HG02642 (cell line): Measurements from ENCODE around the gene ATP2A3.
"Not testable (repeated sequence)": the region's sequence is repeated elsewhere in the genome, so short reads cannot be mapped to it uniquely, and the experiment has no call there.

Source experiments
- ATAC-seq: cut with Tn5 transposase; IDR thresholded peaks from one replicate; pipeline ENCODE4 v1.9.1; 2021; ENCODE audit warnings: mild to moderate bottlenecking; ENCODE audit not compliant: unreplicated experiment, poor library complexity

ATP2A3 gene

DNA sequence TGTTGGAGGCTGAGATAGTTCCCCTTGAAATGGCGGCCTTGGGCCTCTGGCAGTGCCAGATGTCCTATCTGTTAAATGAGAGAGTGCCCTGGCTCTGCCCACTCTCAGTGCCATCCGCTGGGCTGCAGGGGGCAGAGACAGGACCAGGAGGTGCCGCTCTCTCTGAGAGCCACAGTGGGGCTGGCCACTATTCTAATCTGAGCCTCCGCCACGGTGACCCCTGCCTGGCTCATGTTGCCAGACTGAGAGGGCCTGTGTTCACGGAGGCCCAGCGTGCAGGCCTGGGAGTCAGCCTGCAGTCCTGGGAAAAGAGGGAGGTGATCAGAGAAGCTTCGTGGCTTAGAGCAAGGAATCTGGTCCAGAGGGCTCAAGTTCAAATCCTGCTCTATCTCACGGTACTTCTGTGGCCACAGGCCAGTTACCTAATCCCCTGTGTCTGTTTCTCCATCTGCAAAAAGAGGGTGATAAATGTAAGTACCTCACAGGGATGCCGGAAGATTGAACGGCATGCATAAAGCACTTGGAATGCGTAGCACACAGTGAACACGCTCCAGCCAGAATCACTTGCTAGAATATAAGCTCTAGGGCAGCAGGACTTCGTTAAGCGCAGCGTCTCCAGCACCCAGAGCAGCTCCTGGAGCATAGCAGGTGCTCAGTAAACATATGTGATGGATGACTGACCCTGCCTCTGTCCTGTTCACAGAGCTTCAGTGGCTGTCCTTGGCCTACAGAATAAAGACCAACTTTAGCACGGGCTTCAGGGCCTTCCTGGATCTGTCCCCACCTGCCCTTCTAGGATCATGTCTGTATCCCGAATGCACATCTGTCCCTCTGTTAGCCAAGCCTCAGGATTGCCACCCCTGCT lies 6.3 kb downstream of the ATP2A3 start:
- no peak for ATAC-seq

DNA sequence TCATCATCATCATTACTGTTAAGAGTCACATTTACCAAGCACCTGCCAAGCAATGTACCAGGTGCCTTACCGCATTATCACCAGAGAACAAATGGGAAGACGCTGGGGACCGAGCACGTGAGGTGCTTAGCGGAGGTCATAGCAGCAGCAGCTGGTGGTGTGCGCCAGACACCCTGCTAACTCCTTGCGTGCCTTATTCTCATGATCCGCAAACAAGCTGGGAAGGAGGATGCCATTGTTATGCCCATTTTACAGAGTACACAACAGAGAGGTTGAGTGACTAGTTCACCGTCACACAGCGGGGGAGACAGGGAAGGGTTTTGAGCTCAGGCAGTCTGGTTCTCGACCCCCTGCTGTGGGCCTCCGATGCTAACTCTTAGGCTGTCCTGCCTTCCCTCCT lies 7.3 kb downstream of the ATP2A3 start:
- ATAC-seq, result no peak

DNA sequence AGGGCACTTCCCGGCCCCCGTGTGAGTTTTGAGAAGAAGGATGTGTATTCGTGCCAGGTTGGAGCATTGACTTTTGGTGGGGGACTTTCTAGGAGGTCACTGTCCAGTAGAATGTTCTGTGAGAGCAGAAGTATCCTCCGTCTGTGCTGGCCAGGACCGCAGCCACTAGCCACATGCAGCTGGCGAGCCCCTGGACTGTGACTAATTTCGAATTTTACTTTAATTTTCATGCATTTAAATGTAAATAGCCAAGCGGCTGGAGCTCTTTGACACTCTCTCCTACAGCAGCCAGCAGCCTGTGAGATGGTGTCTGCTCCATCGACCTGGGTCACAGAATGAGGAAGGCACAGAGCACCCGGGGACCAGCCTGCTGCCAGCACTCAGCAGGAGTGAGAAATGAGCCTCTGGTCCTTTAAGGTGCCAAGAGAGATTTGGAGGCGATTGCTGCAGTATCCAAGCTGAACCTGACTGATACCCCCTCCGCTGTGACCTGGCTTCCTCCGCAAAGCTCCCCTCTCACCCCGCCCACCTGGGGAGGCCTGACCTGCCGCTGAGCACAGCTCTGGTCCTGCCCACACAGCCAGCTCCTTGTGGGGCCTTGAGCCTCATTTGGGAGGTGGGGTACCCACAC lies 7.8 kb downstream of the ATP2A3 start:
- no peak for ATAC-seq

DNA sequence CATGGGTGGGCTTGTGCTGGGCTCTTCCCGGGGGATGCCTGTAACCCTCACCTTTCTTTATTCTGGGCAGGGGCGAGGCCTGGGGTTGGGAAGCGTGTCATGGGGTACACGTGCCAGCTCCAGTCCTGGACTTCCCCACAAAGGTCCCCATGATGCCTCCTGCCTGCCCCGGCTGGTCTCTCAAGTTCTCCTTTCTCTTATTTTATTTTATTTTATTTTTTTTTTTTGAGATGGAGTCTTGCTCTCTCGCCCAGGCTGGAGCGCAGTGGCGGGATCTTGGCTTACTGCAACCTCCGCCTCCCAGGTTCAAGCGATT lies 8.6 kb downstream of the ATP2A3 start:
- ATAC-seq, result no peak

DNA sequence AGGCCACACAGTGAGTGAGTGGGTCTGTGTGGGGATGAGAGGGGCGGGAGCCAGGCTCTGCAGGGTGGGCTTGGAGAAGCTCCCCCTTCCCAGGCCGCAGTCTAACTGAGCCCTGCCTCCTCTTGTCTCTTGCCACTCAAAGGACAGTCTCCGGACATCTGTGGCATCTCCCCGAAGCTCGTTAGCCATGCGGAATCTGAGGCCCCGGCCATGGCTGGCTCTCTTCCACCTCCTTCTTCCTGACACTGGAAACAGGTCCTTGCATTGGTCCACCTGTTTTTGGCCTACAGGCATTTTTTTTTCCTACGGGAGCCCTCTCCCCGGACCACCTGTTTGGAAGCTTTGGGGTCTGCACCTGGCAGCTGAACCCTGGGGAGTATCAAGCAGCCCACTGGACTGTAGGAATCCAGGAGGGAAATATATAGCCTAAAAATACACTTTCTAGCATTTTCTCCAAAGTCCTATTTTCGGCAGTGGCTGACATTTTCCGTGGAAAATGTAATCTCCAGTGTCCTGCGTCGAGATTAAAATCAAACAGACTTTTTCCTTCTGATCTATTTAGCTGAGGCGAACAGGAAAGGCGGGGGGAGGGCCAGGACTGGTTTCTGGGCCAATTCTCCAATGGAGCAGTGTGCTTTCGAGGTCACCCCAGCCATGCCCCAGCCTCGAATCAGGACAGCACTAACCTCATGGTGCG lies 9.1 kb downstream of the ATP2A3 start:
- no peak for ATAC-seq

DNA sequence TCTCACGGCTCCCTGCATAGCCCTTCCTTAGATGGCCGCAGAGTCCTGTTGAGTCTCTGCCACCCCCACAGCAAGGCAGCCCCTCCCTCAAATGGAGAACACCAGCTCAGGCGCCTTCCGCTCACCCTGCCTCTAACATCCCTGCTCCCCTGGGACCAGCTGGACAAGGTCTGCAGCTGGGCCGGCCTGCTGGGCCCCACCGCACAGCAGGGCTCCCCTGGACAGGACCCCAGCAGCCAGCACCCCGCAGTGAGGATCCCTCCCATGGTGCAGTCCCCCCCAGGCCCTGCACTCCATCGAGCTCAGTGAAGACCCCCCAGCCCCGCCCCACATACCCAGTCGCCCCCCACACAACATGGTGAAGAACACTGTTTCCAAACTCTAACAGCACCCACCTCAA lies 10.2 kb downstream of the ATP2A3 start:
- ATAC-seq, result no peak

DNA sequence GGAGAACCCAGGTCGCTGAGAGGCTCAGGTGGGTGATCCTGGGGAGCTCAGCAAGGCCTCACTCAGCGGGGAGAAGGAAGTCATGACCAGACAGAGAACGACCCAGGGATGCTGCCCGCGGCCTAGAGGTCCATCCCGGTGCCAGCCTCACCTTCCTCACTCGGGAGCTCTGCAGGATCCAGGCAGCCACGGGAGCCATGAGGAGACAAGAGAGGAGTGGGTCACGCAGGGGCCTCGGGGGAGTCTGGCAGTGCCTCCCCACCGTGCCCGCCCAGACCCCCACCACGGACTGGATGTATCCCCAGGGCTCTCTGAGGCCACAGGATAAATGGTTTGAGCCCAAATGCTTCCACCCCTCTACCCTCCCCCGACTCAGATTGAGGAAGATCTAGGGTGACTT lies 10.7 kb downstream of the ATP2A3 start:
- no peak for ATAC-seq

DNA sequence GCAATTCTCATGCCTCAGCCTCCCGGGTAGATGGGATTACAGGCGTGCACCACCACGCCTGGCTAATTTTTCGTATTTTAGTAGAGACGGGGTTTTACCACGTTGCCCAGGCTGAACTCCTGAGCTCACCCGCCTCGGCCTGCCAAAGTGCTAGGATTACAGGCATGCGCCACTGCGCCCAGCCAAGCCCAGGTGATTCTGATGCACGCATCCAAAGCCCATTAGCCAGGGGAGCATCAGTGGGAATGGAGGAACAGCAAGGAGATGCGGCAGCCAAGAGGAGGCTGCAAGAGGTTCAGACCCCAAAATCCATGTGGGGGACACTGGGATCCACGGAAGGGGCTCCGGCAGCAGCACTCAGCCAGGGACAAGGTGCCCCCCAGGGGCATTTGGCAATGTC lies 12.1 kb downstream of the ATP2A3 start:
- ATAC-seq, result no peak

DNA sequence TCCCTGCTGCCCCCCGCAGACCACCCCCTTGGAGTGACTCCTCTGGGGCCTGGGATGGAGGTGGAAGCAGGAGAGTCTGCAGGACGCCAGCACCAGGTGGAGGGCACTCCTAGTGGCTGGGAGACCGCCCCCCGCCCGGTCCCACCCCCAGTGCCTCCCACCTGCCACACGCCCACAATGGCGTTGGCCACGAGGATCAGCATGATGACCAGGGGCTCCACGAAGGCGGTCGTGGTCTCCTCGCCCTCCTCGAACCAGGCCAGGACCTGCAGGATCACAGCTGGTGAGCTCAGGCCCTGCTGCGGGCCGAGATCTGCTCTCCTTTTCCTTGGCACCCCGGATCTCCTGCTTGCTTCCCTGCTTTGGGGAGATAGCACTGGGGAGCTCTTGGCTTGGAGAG lies 12.8 kb downstream of the ATP2A3 start:
- no peak for ATAC-seq

DNA sequence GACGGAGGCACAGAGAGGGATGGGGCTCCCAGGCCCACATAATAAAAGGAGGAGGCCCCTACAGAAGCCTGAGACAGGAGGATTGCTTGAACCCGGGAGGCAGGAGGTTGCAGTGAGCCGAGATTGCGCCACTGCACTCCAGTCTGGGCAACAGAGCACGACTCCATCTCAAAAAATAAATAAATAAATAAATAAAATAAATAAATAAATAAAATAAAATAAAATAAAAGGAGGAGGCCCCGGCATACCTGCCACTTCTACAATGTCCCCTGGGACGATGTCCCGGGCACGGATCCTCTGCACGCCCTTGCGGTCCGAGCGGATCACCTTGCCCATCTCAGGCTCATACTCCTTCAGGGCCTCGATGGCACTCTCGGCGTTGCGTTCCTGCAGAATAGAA lies 13.2 kb downstream of the ATP2A3 start:
- ATAC-seq, result no peak

DNA sequence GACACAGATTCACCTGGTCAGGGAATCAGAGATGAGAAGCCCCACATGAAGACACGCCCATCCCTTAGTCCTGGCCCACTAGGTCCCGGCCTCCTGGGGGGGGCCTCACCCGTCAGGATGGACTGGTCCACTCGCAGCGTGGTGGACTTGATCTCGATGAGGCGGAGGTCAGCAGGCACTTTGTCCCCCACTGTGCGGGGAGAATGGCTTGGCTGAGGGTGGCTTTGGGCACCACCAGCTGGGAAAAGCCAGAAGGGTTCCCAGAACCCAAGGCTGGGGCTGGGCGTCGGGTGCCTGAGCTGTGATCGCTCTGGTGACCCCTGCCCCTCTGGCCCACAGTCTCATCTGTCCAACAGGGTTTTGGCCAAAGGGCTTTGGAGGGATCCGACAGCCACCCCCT lies 13.7 kb downstream of the ATP2A3 start:
- ATAC-seq, result no peak

DNA sequence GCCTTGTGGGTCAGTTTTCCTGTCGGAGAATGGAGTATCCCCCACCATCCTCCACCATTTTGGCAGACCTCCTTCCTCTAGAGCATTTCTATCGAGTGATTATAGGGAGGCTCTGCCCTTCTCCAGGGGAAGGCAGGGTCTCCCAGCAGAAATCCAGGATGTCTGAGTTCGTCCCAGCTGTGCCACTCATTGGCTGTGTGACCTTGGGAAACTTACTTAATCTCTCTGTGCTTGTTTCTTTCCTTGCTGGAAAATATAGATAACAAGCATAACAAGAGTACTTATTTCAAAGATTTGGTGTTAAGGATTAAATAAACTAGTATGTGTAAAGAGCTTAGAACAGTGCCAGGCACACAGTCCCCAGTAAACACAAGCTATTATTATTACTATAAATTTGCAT lies 14.8 kb downstream of the ATP2A3 start:
- ATAC-seq, result no peak

DNA sequence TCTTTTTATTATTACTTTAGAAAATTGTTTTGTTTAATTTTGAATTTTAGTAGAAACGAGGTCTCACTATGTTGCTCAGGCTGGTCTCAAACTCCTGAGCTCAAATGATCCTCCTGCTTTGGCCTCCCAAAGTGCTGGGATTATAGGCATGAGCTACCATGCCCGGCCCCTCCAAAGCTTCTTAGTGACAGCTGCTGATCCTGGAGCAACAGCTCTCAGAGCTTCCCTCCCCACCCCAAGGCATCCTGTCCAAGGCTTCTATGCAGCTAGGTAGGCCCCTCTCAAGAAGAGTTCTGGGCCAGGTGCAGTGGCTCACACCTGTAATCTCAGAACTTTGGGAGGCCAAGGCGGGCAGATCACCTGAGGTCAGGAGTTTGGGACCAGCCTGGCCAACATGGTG lies 15.7 kb downstream of the ATP2A3 start:
- ATAC-seq, result not testable (repeated sequence)

DNA sequence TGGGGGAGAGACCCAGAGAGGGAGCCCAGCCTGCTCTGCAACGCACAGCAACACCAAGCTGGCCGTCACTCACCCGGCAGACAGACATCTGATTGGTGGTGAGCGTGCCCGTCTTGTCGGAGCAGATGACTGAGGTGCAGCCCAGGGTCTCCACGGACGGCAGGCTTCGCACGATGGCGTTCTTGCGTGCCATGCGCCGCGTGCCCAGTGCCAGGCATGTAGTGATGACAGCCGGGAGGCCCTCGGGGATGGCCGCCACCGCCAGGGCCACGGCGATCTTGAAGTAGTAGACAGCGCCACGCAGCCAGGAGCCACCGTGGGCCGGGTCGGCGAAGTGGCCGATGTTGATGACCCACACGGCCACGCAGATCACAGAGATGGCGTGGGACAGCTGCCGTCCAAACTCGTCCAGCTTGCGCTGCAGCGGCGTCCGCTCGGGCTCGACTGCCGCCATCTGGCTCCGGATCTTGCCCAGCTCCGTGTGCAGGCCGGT lies 16.9 kb downstream of the ATP2A3 start:
- ATAC-seq, result no peak

DNA sequence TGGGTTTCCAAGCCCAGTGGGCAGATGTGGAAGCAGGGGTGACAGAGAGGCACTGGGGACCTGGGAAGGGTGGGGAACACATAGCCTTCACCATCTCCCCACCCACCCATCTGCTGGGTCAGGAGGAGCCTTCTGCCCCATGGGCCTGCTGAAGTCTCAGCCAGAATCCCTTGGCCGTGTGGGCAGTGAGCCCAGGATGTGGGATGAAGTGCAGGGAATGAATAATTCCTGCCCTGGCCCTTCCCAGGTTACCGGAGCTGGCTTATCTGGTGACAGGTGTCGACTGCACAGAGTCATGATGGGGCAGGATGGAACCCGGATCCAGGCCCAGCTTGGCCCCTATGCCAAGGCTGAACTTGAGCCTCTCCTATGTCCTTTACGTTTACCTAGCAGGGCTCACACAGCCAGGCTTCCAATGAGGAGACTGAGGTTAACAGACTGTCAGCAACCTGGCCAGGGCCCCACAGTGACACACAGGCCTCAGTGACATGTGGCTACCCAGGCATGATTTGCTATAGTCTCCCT lies 17.5 kb downstream of the ATP2A3 start:
- ATAC-seq, result no peak

DNA sequence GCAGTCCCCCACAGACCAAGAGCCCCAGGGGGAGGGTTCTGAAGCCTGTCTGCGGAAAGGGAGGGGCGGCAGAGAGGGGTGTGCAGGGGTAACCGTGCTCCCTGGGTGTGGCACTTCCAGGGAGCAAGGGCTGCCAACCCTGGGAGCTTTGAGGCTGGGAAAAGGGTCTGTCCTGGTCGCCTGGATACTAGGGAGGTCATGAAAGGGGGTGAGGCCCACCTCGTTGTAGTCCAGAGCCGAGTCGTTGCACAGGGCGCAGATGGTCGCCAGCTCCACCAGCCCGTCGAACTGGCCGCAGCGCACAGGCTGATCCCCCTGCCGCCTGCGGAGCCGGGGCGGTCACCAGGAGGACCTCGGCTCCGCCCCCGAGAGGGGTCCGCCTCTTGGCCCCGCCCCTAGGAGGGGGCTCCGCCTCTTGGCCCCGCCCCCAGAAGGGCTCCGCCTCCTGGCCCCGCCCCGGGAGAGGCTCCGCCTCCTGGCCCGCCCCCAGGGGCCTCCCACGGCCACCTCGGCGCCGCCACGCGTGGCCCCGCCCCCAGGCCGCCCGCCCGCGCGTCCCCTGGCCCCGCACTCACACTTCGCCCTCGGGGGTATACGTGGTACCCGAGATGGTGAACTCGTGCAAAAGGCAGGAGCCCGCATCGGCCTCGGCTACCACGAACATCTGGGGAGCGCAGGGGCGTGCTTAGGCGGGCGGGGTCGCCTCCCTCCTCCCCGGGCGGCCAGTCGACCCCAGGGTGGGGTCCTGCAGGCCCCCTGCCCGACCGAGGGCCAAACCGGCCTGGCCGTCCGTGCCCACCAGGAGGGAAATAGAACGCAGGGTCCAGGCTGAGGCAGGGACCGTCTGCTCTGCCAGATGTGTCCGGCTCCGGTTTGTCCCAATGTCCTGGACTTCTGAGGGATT lies 19.5 kb downstream of the ATP2A3 start:
- ATAC-seq, result no peak

DNA sequence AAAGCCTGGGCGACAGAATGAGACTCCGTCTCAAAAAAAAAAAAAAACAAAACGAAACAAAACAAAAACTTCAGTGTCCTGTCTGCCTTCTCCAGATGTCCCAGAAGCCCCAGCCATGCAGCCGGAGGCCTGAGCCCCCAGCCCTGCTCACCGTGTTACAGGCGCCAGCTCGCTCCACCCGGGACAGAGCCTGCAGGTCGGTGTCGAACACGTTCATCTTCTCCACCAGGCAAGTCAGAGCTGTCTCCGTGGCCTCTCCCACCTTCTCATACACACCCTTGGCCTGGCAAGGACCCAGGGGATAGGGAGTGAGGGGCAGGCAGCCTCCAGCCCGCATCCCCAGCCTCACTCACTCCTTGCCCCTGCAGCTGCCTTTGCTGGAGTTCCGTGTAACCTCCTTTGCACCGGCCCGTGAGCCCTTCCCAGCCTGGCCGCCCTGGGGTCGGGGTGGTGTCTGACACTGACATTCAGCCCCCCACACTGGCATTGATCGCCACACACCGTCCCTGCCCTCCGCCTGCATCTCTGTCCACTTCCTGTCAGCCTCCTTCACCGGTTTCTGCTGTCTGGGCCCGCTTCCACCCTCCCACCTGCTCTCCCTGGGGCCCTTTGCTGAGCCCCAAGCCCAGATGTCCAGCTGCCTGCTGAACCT lies 20.9 kb downstream of the ATP2A3 start:
- ATAC-seq, result no peak

DNA sequence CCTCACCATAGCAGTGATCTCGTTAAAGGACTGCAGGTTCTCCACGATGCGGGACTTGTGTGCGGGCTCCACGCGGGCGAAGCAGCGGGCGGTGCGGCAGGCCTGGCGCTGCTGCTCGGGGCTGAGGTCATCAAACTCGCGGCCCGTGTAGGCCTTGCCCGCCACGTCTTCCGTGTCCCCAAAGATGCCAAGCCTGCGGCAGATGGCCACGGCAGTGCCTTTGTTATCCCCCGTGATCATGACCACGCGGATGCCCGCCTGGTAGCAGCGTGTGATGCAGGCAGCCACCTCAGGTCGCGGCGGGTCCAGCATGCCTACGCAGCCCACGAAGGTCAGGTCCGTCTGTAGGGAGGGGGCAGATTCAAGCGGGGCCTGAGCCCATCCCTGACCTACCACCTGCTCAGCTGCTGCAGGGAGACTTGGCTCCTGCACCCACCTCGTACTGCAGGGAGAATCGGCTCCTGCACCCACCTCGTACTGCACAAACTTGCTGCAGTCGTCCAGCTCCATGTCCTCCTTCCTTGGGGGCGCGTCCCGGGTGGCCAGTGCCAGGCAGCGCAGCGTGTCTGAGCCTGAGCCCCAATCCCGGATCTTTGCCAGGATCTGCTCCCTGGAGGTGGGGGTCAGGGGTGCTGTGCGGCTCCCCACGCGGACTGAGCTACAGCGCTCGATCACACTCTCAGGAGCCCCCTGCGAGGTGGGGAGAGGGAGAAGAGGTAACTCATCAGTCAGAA lies 23.1 kb downstream of the ATP2A3 start:
- no peak for ATAC-seq

DNA sequence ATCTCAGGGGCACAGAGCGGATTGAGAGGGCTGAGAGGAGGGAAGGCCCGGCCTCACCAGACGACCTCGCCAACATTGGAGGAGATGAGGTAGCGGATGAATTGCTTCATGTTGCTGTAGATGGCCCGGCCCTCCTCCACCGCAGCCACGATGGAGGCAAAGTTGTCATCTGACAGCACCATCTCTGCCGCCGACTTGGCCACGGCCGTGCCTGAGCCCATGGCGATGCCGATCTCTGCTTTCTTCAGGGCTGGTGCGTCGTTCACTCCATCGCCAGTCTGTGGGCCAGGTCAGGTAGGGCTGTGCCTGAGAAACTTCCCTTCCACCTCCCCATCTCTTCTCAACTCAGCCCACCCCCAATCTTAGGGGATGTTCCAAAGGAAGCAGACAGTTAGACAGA lies 26.9 kb downstream of the ATP2A3 start:
- ATAC-seq, result no peak
